HPDE6-E6E7 (cell line): ENCODE data around the gene BEND6.

Source experiments
- DNase-seq: peaks from one replicate; pipeline ENCODE4 v3.0.0; 2011; ENCODE audit warnings: missing footprints; ENCODE audit errors: extremely low spot score

BEND6 gene

GRCh38 chr6:56954403-56955170 lies at the start of gene BEND6:
Gene BEND6 (plus strand): TSS chr6:56955107. CDS start chr6:56981811, 26,704 bp downstream.
- DNase-seq: peak; percentile 23

GRCh38 chr6:56905378-56905777 lies 49.5 kb upstream of the BEND6 start:
- DNase-seq: no peak

- no peak for DNase-seq
Observed at GRCh38 chr6:56906752-56907151, 48.2 kb upstream of the BEND6 start.

GRCh38 chr6:56909115-56909907 lies 45.6 kb upstream of the BEND6 start:
- DNase-seq: no peak

GRCh38 chr6:56911847-56912246 lies 43.1 kb upstream of the BEND6 start:
- DNase-seq: no peak

- no peak for DNase-seq
Observed at GRCh38 chr6:56913285-56914074, 41.4 kb upstream of the BEND6 start.

- DNase-seq: no peak
Observed at GRCh38 chr6:56914798-56915658, 39.9 kb upstream of the BEND6 start.

GRCh38 chr6:56915832-56916231 lies 39.1 kb upstream of the BEND6 start:
- DNase-seq: no peak

- no peak for DNase-seq
Observed at GRCh38 chr6:56916849-56917551, 37.9 kb upstream of the BEND6 start.

- DNase-seq: no peak
Observed at GRCh38 chr6:56922645-56923044, 32.3 kb upstream of the BEND6 start.

- no peak for DNase-seq
Observed at GRCh38 chr6:56923565-56923964, 31.3 kb upstream of the BEND6 start.

- DNase-seq: no peak
Observed at GRCh38 chr6:56927538-56928453, 27.1 kb upstream of the BEND6 start.

- no peak for DNase-seq
Observed at GRCh38 chr6:56930846-56931245, 24.1 kb upstream of the BEND6 start.

- no peak for DNase-seq
Observed at GRCh38 chr6:56932910-56933477, 21.9 kb upstream of the BEND6 start.

- no peak for DNase-seq
Observed at GRCh38 chr6:56933650-56934049, 21.3 kb upstream of the BEND6 start.

GRCh38 chr6:56934876-56935275 lies 20.0 kb upstream of the BEND6 start:
- DNase-seq: no peak

- no peak for DNase-seq
Observed at GRCh38 chr6:56936466-56936865, 18.4 kb upstream of the BEND6 start.

GRCh38 chr6:56938649-56939191 lies 16.2 kb upstream of the BEND6 start:
- DNase-seq: peak; percentile 92

- no peak for DNase-seq
Observed at GRCh38 chr6:56940463-56940862, 14.4 kb upstream of the BEND6 start.
